HepG2 (cell line): Measurements from ENCODE around the gene ZC3H14. TPM values are rescaled to one million over a fixed set of nuclear protein-coding genes. Genes with fewer than 3 reads are reported as not detected.

Source experiments
- ATAC-seq: fragments of 200-7000 bp; cut with Tn5 transposase; 3 replicates; pipeline ENCODE4 v1.9.1; 2020; ENCODE audit warnings: mild to moderate bottlenecking, moderate library complexity
- BruUV-seq: library from RNA; stranded (reverse); fragments of 400-500 nt; replicated peaks from 2 replicates; lab custom pipeline; 2021; lab: Mats Ljungman, UMichigan
- CTCF ChIA-PET: fragments of 300-600 bp; formaldehyde crosslinking; extraction: SDS; loops from one replicate; lab custom pipeline; 2021; ENCODE audit warnings: low total read pairs, inconsistent platforms, low intra/inter-chr PET ratio; lab: Yijun Ruan, JAX
- POLR2A ChIA-PET: fragments of 350-600 bp; sonication (Branson Sonifier 250); formaldehyde crosslinking; loops from one replicate; lab custom pipeline; 2020; ENCODE audit warnings: antibody characterized with exemption, inconsistent platforms; lab: Yijun Ruan, JAX
- DNase-seq: peaks from one replicate; pipeline ENCODE4 v3.0.0-alpha.2; 2015; ENCODE audit warnings: low spot score
- FAIRE-seq: peaks from 3 replicates; lab custom pipeline; 2011; peaks lifted over from hg19 to GRCh38; lab: Jason Lieb, UNC
- H2AFZ ChIP-seq: one replicate; pipeline ENCODE4 v1.6.1; 2011; ENCODE audit warnings: low read length, inconsistent platforms
- H3K27ac ChIP-seq: fragments of 300-600 bp; 3 replicates; pipeline ENCODE4 v1.8.0; 2011; ENCODE audit warnings: mixed run types, mild to moderate bottlenecking, mixed read lengths, low read length, inconsistent platforms; ENCODE audit not compliant: insufficient read depth; ENCODE audit errors: extremely low read length
- H3K27me3 ChIP-seq, 2 experiments: fragments of 200-600 bp in 1 of 2; 2 replicates in 1 of 2; 3 replicates in 1 of 2; pipeline versions ENCODE4 v1.6.0 to v1.8.0; 2011; ENCODE audit warnings: low read length in 2 of 2, mild to moderate bottlenecking in 2 of 2, moderate library complexity in 2 of 2, inconsistent platforms in 1 of 2; ENCODE audit not compliant: insufficient read depth in 2 of 2, control insufficient read depth in 1 of 2
- H3K36me3 ChIP-seq, 2 experiments: fragments of 200-600 bp in 1 of 2; replicated peaks in 1 of 2; 2 replicates in 1 of 2; 3 replicates in 1 of 2; pipeline versions ENCODE4 v1.5.1 to v1.8.0; 2011; ENCODE audit warnings: low read length in 2 of 2, inconsistent platforms in 1 of 2; ENCODE audit not compliant: insufficient read depth in 2 of 2, control insufficient read depth in 1 of 2
- H3K4me1 ChIP-seq: 2 replicates; pipeline ENCODE4 v1.5.1; 2012; ENCODE audit warnings: low read length, inconsistent platforms; ENCODE audit not compliant: insufficient read depth
- H3K4me2 ChIP-seq: 2 replicates; pipeline ENCODE4 v1.6.0; 2011; ENCODE audit warnings: low read depth, low read length, inconsistent platforms
- H3K4me3 ChIP-seq, 3 experiments: fragments of 200-600 bp in 1 of 3; sonication (generic), shearing (Covaris generic) in 1 of 3; replicated peaks in 1 of 3; 2 replicates each; pipeline ENCODE4 v1.5.1; 2011 to 2016; ENCODE audit warnings: low read length in 3 of 3, inconsistent platforms in 2 of 3, low read depth in 2 of 3, mild to moderate bottlenecking in 2 of 3, control low read depth in 1 of 3, mixed read lengths in 1 of 3; ENCODE audit not compliant: insufficient read depth in 1 of 3
- H3K79me2 ChIP-seq: one replicate; pipeline ENCODE4 v1.6.1; 2011; ENCODE audit warnings: low read length, inconsistent platforms; ENCODE audit not compliant: insufficient read depth
- H3K9ac ChIP-seq: 2 replicates; pipeline ENCODE4 v1.6.0; 2011; ENCODE audit warnings: mild to moderate bottlenecking, low read depth, low read length, inconsistent platforms; ENCODE audit not compliant: insufficient read depth
- H3K9me3 ChIP-seq: 2 replicates; pipeline ENCODE4 v1.5.1; 2012; ENCODE audit warnings: mild to moderate bottlenecking, low read length
- H4K20me1 ChIP-seq: 2 replicates; pipeline ENCODE4 v1.6.0; 2011; ENCODE audit warnings: inconsistent platforms, mild to moderate bottlenecking, low read length, moderate library complexity; ENCODE audit not compliant: insufficient read depth
- ASH2L ChIP-seq: fragments of 300-600, 200-600 bp; sonication (generic); IDR thresholded peaks from 2 replicates; pipeline ENCODE4 v1.7.0; 2017; ENCODE audit warnings: low read depth, mild to moderate bottlenecking, moderate library complexity, mixed read lengths, low read length; ENCODE audit not compliant: insufficient read length
- GLI4 ChIP-seq: sonication (generic); formaldehyde crosslinking; IDR thresholded peaks from 2 replicates; pipeline ENCODE4 v1.5.1; 2020; ENCODE audit warnings: missing genetic modification reagents, mild to moderate bottlenecking, moderate library complexity, borderline replicate concordance
- GMEB2 ChIP-seq: IDR thresholded peaks from 2 replicates; pipeline ENCODE4 v1.6.1; 2016; ENCODE audit warnings: missing biosample characterization, missing genetic modification reagents, low read depth
- NFATC3 ChIP-seq: sonication (generic); formaldehyde crosslinking; IDR thresholded peaks from 2 replicates; pipeline ENCODE4 v1.5.1; 2020; ENCODE audit warnings: mild to moderate bottlenecking, missing genetic modification reagents
- POGZ ChIP-seq: sonication (generic); formaldehyde crosslinking; IDR thresholded peaks from 2 replicates; pipeline ENCODE4 v1.4.0; 2020; ENCODE audit warnings: mild to moderate bottlenecking, missing genetic modification reagents
- RELA ChIP-seq: sonication (generic); formaldehyde crosslinking; IDR thresholded peaks from 2 replicates; pipeline ENCODE4 v1.4.0; 2020; ENCODE audit warnings: missing genetic modification reagents
- SMARCE1 ChIP-seq: fragments of 450-650 bp; IDR thresholded peaks from 2 replicates; pipeline ENCODE4 v1.6.1; 2017; ENCODE audit warnings: borderline replicate concordance
- SRY ChIP-seq: sonication (generic); formaldehyde crosslinking; IDR thresholded peaks from 2 replicates; pipeline ENCODE4 v1.8.0; 2022; ENCODE audit warnings: mild to moderate bottlenecking, missing genetic modification reagents
- TOE1 ChIP-seq: sonication (generic); formaldehyde crosslinking; IDR thresholded peaks from 2 replicates; pipeline ENCODE4 v1.4.0; 2020; ENCODE audit warnings: mild to moderate bottlenecking, missing genetic modification reagents
- TSC22D2 ChIP-seq: sonication (generic); formaldehyde crosslinking; IDR thresholded peaks from 2 replicates; pipeline ENCODE4 v1.5.1; 2020; ENCODE audit warnings: missing genetic modification reagents, mild to moderate bottlenecking, borderline replicate concordance
- ZBTB37 ChIP-seq: sonication (generic); formaldehyde crosslinking; IDR thresholded peaks from 2 replicates; pipeline ENCODE4 v1.4.0; 2020; ENCODE audit warnings: mild to moderate bottlenecking, missing genetic modification reagents
- ZNF251 ChIP-seq: sonication (generic); formaldehyde crosslinking; IDR thresholded peaks from 2 replicates; pipeline ENCODE4 v1.9.0; 2021; ENCODE audit warnings: mild to moderate bottlenecking, missing genetic modification reagents
- ZNF256 ChIP-seq: sonication (generic); formaldehyde crosslinking; conservative IDR thresholded peaks from 2 replicates; pipeline ENCODE4 v1.4.0; 2020; ENCODE audit warnings: missing genetic modification reagents
- ZNF280D ChIP-seq: sonication (generic); formaldehyde crosslinking; IDR thresholded peaks from 2 replicates; pipeline ENCODE4 v1.5.1; 2020; ENCODE audit warnings: mild to moderate bottlenecking, missing genetic modification reagents
- ZNF33B ChIP-seq: sonication (generic); formaldehyde crosslinking; IDR thresholded peaks from 2 replicates; pipeline ENCODE4 v1.5.1; 2020; ENCODE audit warnings: mild to moderate bottlenecking, missing genetic modification reagents
- ZNF354B ChIP-seq: sonication (generic); formaldehyde crosslinking; IDR thresholded peaks from 2 replicates; pipeline ENCODE4 v1.8.0; 2022; ENCODE audit warnings: mild to moderate bottlenecking, missing genetic modification reagents
- WGBS: methylation state at CpG from one replicate; pipeline ENCODE4 v1.1.6; 2017; ENCODE audit warnings: low lambda C conversion rate; 5-methylcytosine and 5-hydroxymethylcytosine counted together
- in situ Hi-C: cut with HindIII; loops from 2 replicates; pipeline ENCODE4 v1.10.0; 2017; ENCODE audit warnings: low pct_unique_long_range_greater_than_20kb; ENCODE audit not compliant: extremely low pct_ligation_motif_present
- intact Hi-C: fragments of 100-400 bp; cut with micrococcal nuclease; formaldehyde crosslinking; loops from one replicate; pipeline ENCODE4 v1.10.0; 2022; ENCODE audit not compliant: unreplicated experiment
- polyA plus RNA-seq, 8 experiments: library from polyadenylated mRNA; depleted of rRNA in 3 of 8; stranded (reverse) in 7 of 8; unstranded in 1 of 8; fragments of >200 nt; fragmentation: Illumina TruSeq in 4 of 8; extraction: Trizol in 4 of 8; gene quantifications; 2 replicates each; pipeline versions ENCODE4 v1.2.1 to v1.2.3, GENCODE V29; 2011 to 2016; ENCODE audit warnings: low read depth in 4 of 8, missing spikeins in 1 of 8, mixed read lengths in 1 of 8; ENCODE audit not compliant: insufficient read depth in 1 of 8
- total RNA-seq, 5 experiments: library from RNA; depleted of rRNA; stranded (reverse); fragments of >200 nt; fragmentation: Illumina TruSeq; extraction: Trizol; gene quantifications; 2 replicates each; pipeline ENCODE4 v1.2.3, GENCODE V29; 2016; ENCODE audit warnings: low read depth in 1 of 5
- TF ChIP-seq, protein P1 (sequence below): sonication (generic); formaldehyde crosslinking; IDR thresholded peaks from 2 replicates; pipeline ENCODE4 v1.5.0; 2020; ENCODE audit warnings: mild to moderate bottlenecking, low read depth, missing genetic modification reagents, borderline replicate concordance

Gene ZC3H14
- total and polyA plus RNA-seq, 2 of the 13 experiments (the other 11 are each of a cell fraction or from before 2014, with no cell fraction given), result 65.1 to 67.5 TPM

DNA sequence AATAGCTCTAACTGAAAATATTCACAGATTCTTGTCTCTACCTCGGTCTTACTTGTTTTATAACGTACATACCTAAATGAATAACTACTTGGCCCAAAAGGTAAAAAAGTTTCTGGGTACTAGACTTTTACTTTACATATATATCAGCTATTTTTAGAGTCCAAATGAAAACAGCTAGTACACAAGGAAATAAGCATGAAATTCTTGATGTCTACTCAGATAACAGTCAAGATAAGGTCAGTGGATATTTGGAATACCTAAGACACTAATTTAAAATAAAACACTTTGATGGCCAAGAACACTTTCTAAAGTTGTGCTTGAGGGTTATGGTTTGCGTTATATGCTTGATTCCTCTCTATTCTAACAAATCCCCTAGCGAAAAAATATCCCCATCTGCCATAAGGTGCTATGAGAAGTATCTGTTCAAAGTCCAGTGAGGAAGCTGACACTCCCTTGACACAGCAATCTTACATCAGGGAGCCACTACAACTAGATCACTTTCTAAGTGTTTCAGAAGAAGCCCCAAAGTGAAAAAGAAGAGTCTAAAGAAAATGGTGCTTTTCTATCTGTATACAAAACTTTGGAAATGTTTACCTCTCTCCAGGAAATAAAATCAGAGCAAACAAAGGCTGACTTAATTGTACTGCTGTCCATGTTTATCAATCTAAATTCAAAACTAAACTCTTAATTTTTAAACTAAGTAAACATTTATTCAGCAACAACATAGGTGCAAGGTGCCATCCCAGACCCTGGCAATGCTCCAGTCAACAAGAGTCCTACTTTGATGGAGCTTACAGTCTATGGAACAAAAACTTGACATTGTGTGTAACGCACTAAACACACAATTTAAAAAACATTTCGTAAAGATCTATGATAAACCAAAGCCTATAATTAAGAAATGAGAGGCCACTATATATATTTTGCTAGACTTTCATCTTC lies 19.7 kb upstream of the ZC3H14 start:
- no peak overlapping the region for H3K27ac ChIP-seq
- ChIA-PET CTCF (no interaction called here), POLR2A (no interaction called here)
- BruUV-seq, result no TSS peak
- in situ Hi-C loops, result no loop called here
- H3K36me3 ChIP-seq, result peaks cover 0 to 3% of the 10 kb centered on the region in 2 experiments; a peak in 2 of 5 replicates
- no peaks in the 10 kb centered on the region for H3K79me2 ChIP-seq
- no peak overlapping the region for H3K9ac ChIP-seq
- H2AFZ ChIP-seq, result no peak overlapping the region
- intact Hi-C loops, result no loop called here
- ATAC-seq (no peak), DNase-seq (no peak), FAIRE-seq (no peak)
- H3K27me3 ChIP-seq, result no peaks in the 10 kb centered on the region; a peak in 1 of 5 replicates
- H4K20me1 ChIP-seq, result no peaks in the 10 kb centered on the region
- TF ChIP-seq RELA (CRISPR knock-in tag) (no peak), ZNF251 (no peak), ZNF256 (CRISPR knock-in tag) (no peak), ZBTB37 (CRISPR knock-in tag) (no peak), GLI4 (CRISPR knock-in tag) (no peak), POGZ (CRISPR knock-in tag) (no peak), ZNF33B (CRISPR knock-in tag) (no peak), ASH2L (no peak), ZNF354B (no peak), SMARCE1 (no peak), ZNF280D (CRISPR knock-in tag) (no peak), GMEB2 (CRISPR knock-in tag) (no peak), TSC22D2 (CRISPR knock-in tag) (no peak), TOE1 (CRISPR knock-in tag) (no peak), NFATC3 (CRISPR knock-in tag) (no peak), SRY (CRISPR knock-in tag) (no peak)
- TF ChIP-seq, protein P1, sequence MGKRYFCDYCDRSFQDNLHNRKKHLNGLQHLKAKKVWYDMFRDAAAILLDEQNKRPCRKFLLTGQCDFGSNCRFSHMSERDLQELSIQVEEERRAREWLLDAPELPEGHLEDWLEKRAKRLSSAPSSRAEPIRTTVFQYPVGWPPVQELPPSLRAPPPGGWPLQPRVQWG, result no peak
- no peak overlapping the region for H3K4me2 ChIP-seq
- H3K4me3 ChIP-seq, result no peak overlapping the region
- H3K9me3 ChIP-seq, result no peaks in the 10 kb centered on the region
- 97% methylated on average over 6 of the region's 6 CpGs for WGBS
- H3K4me1 ChIP-seq, result peaks cover 13% of the 10 kb centered on the region
